HG03108 (cell line): ENCODE measurements around the gene EIF2B1.
"Not testable (repeated sequence)": the region's sequence is repeated elsewhere in the genome, so short reads cannot be mapped to it uniquely, and the experiment has no call there.

Source experiments
- ATAC-seq: cut with Tn5 transposase; IDR thresholded peaks from one replicate; pipeline ENCODE4 v1.9.1; 2021; ENCODE audit warnings: moderate library complexity; ENCODE audit not compliant: unreplicated experiment

Gene EIF2B1

DNA sequence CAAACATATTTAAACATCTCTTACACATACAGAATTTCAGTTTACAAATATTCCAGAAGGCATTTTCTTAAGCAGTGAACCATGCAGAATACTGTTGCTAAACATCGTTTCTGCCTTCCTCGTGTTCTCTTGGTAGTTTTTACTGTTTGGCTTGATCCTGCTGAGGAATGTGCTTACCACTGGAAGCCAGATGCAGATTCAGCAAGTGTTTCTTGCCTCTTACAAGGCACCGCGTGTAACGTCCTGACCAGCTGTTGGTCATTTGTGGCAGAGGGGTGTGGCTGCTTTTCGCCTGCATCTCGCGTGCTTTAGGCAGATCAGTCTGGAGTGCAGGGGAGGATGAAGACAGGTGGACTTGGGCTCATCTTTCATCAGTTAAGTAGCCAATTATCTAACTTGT is 12.4 kb downstream of the EIF2B1 start:
- ATAC-seq = no peak

DNA sequence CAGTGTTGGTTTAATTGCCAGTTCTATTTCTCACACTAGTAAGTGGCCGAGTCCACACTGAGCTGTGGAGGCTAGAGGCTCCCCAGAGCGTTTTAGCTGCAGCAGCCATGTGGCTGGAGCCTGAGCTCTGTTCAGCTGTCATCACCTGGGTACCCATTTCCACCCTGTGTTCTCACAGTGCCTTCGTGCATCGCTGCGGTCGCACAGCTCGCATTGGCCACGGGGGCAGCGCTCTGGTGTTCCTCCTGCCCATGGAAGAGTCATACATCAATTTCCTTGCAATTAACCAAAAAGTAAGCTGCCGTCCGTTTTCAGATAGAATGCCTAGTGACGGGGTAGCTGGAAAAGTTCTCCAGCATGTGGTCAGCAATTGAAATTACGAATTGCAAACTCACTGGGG is 15.9 kb downstream of the EIF2B1 start:
- no peak for ATAC-seq

DNA sequence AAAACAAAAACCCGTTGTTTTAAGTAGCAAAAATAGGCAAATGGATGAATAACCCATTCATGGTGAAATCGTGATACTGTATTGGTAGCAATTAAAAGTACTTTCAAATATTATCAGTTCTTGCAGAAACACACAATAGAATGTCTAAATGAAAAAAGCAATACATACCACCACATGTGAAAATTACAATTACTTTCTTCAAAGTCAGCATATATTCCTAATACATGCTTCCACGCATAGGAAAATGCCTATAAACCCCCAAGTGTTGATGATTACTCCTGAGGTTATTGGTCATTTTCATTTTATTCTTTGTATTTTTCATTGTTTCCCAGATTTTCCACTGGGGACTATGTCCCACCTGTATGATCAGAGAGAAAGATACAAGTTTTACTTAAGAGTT is 16.3 kb downstream of the EIF2B1 start:
- ATAC-seq = no peak

DNA sequence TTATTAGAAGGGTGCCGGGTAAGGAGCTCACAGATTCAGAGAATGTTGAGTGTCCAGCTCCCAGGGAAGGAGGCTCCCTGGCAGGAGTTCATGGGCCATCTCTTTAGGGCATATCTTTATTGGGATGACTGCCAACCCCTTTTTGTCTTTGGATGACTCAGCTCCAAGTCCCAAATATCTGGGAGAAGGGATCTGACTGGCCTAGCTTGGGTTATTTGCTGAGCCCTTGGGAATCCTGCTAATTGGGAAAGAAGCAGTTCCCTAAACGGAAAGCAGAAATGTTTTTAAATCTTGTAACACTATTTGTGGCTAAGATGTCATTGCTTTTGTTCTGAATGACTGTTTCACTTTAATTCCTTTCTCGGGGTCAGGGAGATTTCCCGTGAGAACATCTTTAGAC is 19.0 kb downstream of the EIF2B1 start:
- no peak for ATAC-seq

DNA sequence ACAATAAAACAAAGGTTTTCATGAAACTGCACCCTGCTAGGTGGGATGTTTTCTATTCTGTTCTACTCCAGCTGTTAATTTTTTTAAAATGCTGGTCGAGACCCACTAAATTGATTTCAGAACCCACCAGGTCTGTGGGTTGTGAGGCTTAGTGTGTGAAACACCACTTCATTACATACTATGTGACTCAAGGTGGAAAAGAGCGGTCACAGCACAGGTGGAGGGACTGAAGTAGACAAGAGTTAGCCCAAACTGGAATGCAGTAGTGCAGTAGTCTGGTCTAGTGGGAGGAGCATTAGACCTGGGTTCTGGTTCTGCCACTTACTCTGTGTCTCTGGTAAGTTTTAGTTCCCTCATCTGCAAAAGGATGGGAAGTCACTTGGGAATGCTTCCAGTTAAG is 19.4 kb downstream of the EIF2B1 start:
- ATAC-seq = no peak

DNA sequence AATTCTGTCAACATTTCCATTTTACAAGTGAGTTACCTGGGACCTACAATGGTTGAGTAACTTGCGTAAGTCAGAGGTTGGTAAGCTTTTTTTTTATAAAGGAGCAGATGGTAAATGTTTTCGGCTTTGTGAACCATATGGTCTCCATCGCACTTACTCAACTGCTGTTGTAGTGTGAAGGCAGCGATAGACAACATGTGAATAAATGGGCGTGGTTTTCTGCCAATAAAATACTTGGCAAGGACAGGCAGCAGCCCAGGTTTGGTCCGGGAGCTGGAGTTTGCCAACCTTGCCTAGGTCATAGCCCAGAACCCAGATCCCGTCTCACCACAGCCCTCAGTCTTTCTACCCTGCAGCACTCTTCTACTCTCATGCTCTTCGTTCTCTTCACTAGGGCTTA is 25.3 kb downstream of the EIF2B1 start:
- no peak for ATAC-seq

DNA sequence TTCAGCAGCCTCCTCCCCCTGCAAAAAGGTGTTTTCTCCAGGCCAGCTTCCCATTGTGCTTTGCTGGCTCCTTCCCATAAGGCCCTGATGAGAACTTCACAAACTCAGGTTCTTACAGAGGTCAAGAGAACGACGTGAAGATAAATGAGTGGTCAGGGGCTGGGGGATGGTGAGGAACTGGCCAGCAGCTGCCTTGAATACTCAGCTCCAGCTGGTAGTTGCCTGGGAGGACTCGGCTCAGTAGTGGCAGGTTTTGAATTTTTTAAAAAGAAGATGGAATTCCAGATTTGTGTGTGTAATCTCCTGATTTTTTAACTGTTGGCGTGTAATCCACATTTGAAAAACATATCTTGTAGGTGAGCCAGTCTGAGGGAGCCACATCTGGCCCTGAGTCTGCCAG is 25.7 kb downstream of the EIF2B1 start:
- no peak for ATAC-seq

DNA sequence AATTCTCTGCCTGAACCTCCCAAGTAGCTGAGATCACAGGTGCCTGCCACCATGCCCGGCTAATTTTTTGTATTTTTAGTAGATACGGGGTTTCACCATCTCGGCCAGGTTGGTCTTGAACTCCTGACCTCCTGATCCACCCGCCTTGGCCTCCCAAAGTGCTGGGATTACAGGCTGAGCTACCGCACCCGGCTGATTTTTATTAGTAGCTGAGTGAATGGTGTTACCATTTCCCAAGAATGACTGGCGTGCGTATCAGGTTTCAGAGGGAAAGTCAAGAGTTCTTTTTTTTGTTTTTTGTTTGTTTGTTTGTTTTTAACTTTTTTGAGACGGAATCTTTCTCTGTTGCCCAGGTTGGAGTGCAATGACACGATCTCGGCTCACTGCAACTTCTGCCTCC is 30.0 kb downstream of the EIF2B1 start:
- ATAC-seq = not testable (repeated sequence)

DNA sequence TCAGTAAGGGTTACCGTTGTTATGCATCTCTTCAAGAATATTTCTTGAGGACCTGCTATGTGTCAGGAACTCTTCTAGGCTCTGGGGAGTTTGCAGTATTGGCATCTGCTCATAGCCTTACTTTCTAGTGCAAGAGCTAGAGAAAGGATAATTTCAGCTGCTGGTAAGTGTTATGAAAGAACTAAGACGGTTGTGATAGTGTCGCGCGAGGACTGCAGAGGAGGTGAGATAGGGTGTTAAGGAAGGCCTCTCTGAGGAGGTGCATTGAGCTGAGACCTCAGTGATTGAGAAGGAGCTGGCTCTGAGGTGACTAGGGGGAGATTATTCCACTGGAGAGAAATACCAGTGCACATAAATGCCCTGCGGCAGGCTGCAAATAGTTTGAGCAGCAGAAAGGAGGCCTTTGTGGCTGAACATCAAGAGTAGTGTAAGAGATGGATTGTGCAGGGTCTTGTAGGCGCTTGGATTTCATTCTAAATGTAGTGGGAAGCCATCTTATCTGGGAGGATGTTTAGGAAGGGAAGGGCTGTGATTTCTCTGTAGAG is 30.8 kb downstream of the EIF2B1 start:
- ATAC-seq = no peak

DNA sequence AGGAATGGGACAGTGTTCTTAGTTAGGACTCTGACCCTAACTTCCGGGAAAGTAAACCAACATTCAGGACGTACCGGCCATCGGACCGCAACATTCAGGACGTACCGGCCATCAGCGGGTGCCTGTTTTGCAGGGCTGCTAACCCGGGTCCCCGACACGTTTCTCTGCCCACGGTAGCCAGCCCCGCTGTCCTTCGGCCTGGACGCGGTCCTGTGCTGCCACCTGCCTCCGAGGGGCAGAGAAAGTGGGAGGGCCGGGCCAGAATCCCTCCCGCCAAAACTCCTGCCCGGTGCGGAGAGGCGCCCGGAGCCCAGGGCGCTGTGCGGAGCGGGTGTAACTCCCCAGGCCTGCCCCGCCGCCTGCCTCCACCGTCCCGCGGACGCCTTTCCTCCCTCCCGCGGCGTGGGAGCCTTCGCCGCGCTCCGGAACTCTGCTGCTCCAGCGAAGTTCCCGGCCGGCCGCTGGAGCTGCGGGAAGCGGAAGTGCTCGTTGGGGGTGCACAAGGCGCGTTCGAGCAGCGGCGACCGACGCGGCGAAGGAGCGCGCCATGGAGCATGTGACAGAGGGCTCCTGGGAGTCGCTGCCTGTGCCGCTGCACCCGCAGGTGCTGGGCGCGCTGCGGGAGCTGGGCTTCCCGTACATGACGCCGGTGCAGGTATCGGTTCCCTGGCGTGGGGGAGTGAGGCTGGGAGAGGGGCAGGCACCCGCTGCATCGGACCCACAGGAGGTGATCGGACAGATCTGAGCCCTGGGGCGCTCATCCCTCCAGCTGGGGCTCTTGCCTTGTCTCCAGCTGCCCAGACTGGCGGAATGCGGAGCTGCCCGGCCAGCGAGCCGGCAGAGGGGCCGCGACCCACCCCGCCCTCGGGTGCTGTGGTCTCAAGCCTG is 31.6 kb downstream of the EIF2B1 start, which contains the start of gene DDX55:
DDX55 (plus strand) TSS at position 498 of the 888 bp plus-strand sequence; CDS start at position 548, 50 bp downstream.
- ATAC-seq = peak; percentile 84

DNA sequence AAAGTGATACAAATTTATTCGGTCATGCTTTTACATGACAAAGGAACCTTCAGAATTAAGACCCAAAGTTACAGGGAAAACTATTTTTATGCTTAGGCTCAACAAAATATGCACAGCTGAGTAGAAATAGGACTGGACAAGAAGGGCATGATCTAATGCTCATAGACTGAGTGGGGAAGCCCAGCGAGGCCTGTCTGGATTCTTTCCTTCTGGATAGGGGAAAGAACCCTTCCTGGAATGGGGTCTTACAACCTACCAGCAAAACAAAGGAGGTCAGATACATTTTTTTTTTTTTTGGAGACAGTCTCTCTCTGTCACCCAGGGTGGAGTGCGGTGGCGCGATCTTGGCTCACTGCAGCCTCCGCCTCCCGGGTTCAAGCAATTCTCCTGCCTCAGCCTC is 33.8 kb downstream of the EIF2B1 start:
- no peak for ATAC-seq

DNA sequence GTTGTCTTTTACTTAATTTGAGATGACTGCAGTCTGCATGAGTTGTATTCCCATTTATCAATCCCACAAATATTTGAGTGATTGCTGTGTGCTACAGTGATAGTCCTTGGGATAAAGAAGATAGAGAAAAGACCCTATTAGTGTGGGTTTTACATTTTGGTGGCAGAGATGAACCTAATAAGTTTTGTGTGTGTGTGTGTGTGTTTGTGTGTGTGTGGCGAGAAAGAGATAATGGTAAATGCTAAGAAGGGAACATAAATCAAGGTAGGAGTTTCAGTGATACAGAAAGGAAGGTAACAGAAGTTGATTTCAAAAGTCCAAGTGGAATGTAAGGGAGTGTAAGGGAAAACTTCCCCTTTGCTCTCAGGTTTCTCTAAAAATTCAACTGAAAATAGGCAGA is 34.2 kb downstream of the EIF2B1 start:
- no peak for ATAC-seq

DNA sequence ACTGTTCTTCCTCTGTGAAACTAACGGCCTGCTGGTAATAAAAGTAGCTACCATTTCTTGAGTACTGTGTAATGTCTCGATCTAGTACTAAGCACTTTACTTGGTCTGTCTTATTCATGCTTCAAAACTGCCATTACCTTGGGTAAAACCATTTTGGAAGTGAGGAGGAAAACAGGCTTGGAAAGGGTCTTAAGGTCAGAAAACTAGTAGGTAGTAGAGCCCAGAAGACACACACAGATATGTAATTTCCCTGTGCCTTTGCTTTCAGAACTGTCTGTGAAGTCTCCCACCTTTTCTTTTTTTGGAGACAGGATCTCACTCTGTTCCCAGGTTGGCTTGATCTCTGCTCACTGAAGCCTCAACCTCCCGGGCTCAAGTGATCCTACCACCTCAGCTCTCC is 35.0 kb downstream of the EIF2B1 start:
- ATAC-seq = no peak

DNA sequence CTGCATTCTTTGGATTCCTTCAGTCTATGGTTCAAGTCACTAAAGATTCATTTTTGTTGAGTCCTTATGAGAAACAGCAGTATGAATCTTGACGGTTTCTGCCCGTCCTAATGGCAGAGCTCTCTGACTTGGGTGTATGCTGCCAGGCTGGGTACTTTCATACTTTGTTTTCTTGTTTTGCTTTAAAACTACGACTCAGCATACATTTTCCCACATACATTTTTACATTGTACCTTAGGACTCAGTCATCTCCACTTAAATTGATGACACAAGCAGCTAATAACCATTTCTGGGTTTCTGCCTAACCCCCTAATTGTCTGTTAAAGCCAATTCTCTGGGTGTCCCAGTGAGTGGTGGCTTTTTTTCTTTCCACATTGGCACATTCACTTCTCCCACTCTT is 36.4 kb downstream of the EIF2B1 start:
- no peak for ATAC-seq

DNA sequence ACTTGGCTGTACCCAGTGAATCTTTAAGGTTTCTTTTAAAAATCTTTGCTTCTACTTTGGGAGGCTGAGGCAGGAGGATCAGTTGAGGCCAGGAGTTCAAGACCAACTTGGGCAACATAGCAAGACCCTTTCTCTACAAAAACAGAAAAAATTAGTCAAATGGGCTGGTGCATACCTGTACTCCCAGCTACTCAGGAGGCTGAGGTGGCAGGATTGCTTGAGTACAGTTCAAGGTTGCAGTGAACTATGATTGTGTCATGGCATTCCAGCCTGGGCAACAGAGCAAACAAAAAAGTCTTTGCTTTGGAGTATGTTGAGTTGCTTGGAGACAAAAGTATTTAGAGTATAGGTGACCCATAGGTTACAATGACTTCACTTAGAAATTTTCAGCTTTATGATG is 37.8 kb downstream of the EIF2B1 start:
- ATAC-seq = no peak

DNA sequence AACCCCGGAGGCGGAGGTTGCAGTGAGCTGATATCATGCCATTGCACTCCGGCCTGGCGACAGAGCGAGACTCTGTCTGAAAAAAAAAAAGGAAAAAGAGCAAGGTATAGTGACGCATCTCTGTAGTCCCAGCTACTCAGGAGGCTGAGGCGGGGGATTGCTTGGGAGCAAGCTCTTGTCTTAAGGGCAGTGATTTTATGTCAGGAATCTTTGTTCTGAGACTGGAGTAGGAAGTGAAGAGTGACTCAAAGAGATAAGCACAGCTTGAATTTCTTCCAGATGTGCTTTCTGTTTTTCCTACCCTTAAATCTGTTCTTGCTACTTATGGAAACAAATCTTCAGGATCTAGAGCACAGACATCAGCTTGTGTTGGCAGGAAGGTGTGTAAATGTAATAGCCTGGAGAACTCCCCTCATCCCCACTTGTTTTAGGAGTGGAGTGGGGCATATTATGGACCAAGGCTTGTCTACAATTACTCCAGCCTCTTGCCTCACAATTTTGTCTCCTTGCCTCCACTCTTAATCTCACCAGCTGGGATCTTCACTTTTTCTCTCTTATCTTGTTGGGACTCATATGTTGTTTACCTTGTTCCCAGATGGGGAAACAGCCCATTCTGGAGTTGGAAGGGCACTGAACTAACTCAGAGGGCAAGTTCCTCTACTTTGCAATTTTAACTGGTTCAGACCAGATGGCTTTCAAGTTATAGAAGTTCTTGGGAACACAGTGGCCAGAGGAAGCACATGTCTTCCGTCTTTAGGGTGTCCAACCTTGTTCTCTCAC is 41.6 kb downstream of the EIF2B1 start:
- no peak for ATAC-seq

DNA sequence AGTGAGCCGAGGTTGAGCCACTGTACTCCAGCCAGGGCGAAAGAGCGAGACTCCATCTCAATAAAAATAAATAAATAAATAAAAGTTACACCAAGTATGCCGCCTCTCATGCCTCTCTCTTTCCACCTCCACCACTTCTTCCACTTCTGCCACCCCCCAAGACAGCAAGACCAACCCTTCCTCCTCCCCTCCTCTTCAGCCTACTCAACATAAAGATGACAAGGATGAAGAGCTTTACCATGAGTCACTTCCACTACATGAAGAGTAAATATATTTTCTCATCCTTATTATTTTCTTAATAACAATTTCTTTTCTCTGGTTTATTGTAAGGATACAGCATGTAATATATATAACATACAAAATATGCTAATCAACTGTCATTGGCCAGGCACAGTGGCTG is 52.7 kb downstream of the EIF2B1 start:
- no peak for ATAC-seq

DNA sequence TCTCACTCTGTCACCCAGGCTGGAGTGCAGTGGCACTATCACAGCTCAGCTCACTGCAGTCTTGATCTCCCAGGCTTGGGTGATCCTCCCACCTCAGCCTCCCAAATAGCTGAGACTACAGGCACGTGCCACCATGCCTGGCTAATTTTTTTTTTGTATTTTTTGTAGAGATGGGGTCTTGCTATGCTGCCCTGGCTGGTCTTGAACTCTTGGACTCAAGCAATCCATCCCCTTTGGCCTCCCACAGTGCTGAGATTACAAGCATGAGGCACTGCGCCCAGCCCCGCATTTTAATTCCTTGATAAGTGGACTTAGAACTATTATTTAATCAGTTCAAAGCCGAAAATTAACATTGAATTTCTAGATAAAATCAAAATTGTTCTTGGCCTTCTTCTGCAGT is 54.7 kb downstream of the EIF2B1 start:
- ATAC-seq = not testable (repeated sequence)

DNA sequence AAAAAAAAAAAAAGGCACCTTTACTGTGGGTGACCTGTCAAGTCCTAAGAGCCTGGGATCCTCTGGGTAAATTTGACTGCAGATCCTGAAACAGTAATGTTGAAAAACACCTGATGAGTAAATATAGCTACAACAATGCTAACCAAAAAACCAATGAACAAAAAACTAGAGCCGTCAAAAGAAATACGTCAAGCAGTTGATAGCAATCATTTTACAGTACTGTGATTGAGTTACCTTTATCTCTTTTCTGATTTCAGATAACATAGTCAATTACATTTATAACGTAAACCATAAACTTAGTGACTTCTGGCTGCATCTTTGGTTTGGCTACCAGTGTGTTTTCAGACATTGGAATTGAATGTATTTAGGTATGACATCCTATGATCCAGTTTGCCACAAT is 55.2 kb downstream of the EIF2B1 start:
- ATAC-seq = no peak

DNA sequence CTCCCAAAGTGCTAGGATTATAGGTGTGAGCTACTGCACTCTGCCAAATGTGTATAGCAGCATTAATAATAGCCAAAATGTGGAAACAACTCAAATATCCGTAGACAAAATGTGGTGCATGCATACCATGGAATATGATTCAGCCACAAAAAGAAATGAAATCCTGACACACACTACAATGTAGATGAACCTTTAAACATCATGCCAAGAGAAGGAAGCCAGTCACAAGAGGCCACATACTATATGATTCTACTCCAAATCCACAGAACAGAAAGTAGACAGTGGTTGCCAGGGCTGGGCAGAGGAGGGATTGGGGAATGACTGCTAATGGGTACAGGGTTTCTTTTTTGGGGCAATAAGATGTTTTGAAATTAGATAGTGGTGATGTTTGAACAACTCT is 56.9 kb downstream of the EIF2B1 start:
- no peak for ATAC-seq

DNA sequence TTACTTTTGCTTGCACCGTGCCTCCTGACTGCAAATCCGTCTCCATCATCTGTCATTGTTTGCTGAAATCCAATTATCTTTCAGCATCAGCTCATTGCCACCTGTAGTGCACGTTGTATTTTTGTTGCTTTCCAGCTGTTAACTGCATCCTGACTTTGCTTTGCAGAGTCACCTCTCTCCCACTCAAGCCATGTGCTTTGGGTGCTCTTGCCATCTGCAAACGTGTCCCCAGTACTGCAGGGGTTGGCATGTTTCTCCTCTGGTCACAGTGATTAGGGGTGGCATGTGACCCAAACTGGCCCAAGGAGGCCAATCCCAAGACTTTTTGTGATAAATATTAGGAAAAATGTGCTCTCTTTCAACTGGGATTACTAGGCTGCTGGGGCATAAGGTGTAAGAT is 59.6 kb downstream of the EIF2B1 start:
- ATAC-seq = no peak

DNA sequence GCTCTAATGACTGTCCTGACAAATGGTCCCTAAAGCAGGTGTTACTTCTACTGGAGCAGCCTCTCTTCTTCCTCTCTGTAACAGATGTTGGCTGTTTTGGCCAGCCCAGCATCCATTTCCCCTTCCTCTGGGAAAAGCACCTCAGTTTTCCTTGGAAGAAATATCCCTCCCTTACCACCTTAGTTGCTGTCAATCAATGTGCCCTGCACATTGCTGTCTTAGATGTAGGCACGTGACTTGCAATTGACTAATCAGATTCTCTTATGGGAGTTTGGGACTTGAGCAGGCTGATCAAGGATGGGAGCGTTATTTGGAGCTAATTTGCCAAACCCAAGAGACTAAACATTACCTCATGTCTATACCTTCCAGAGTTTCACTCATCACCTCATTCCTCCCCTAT is 61.1 kb downstream of the EIF2B1 start:
- no peak for ATAC-seq
